ENCODE results near the gene KCNRG.

KCNRG gene

DNA sequence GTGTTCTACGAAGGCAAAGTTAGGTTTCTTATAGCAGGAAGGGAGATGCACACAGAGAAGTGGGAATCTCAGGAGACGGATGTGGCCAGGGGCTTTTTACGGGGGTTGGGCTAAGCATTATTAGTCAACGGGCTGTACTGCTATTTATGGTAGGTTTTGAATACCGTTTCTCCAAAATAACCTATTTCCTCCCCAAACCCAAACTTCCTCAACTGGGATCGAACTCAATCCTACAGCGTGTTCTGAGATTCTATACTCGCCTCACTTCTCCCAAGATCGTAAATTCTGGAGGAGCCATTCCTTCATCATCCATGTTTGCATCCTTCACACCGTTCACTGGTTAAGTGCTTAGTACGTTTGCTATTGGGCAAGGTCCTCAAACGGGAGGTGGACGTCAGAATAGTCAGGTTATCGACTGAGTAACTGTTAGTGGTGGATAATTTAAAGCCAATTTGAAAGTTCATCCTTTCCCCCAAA lies 19.6 kb upstream of the KCNRG start:
- Histone ChIP-seq H3K9ac (ENCODE audit: low read length) (peak overlapping the region; percentile 95), H3K36me3 (ENCODE audit: control insufficient read depth in 1 of 2, insufficient read depth in 2 of 2, low read depth in 1 of 2, low read length in 2 of 2) (peaks cover 8 to 57% of the 10 kb centered on the region in 2 experiments), H3K4me3 (ENCODE audit: insufficient read depth in 1 of 2, low read depth in 1 of 2, low read length in 2 of 2) (peak overlapping the region in 1 of 2 experiments; percentile 80), H4K91ac (ENCODE audit: low read length) (no peak overlapping the region), H2AK5ac (ENCODE audit: low read length, severe bottlenecking) (peak overlapping the region; percentile 53), H3K27me3 (ENCODE audit: control insufficient read depth in 1 of 2, insufficient read depth in 1 of 2, low read length in 2 of 2) (no peaks in the 10 kb centered on the region), H3K9me3 (ENCODE audit: control insufficient read depth, low read length) (no peaks in the 10 kb centered on the region), H4K8ac (ENCODE audit: low read length) (no peak overlapping the region), H3K4me1 (ENCODE audit: control insufficient read depth, insufficient read depth, low read depth, low read length) (peaks cover 5% of the 10 kb centered on the region), H2BK12ac (ENCODE audit: low read length in 2 of 2) (peak overlapping the region in 1 of 2 experiments; percentile 70), H3K27ac (ENCODE audit: low read length, poor library complexity, severe bottlenecking) (peak overlapping the region; percentile 89), H2BK120ac (ENCODE audit: low read depth, low read length) (peak overlapping the region; percentile 89), H3K79me1 (replicated peaks; ENCODE audit: low read length, poor library complexity, severe bottlenecking) (peaks cover 1% of the 10 kb centered on the region), H2BK15ac (ENCODE audit: low read depth, poor library complexity, severe bottlenecking) (no peak overlapping the region), H3K14ac (ENCODE audit: low read length in 2 of 2) (no peak overlapping the region), H3K18ac (ENCODE audit: low read depth in 1 of 2, low read length in 2 of 2) (peak overlapping the region in 1 of 2 experiments; percentile 80), H3K4ac (ENCODE audit: low read depth in 1 of 2, low read length in 2 of 2) (peak overlapping the region in 1 of 2 experiments; percentile 83), H2AFZ (ENCODE audit: low read depth, low read length) (no peak overlapping the region), H2BK5ac (ENCODE audit: low read depth, low read length, poor library complexity, severe bottlenecking) (no peak overlapping the region), H3K23ac (ENCODE audit: low read length in 2 of 2) (no peak overlapping the region), H3K4me2 (ENCODE audit: low read length, poor library complexity, severe bottlenecking) (peak overlapping the region; percentile 69)
- 73% methylated on average over 7 of the region's 14 CpGs for WGBS
- DNase-seq: peak; percentile 29

DNA sequence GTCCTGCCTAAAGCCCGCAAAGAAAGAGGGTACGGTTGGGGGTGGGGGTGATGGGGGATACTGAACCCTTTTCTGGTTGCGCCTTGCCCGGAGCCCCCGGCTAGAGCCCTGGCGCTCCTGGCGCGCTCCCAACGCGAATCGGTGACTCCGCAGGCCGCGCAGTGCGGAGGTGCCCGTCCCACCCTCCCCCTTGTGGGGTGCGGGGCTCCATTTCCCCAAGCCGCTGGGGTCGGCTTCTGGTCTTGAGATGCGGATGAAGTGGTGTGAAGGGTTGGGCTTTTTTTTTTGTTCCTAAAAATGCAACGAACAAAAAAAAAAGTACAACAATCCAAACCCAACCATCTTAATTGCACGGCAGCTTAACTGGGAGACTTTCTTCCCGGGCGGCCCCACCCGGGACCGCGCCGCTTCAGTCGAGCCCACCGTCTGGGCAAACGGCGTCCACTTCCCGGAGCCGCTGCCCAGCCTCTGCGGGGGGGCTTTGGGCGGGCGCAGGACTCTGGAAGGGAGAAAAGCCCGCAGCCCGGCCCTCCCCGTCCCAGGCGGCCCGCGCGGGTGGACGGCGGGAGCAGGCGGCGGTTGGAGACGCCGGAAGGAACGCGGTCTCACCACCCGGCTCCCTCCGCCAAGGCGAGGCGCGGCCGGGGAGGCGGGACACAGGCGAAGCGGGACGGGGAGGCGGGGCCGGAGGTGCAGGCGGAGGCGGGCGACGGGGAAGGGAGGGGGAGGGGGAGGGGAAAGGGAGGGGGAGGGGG lies 18.9 kb upstream of the KCNRG start:
- DNase-seq: peak; percentile 94
- no peak overlapping the region for H3K23ac ChIP-seq (ENCODE audit: low read length in 2 of 2)
- H3K9me3 ChIP-seq (ENCODE audit: control insufficient read depth, low read length): no peaks in the 10 kb centered on the region
- H3K36me3 ChIP-seq (ENCODE audit: control insufficient read depth in 1 of 2, insufficient read depth in 2 of 2, low read depth in 1 of 2, low read length in 2 of 2): peaks cover 8 to 57% of the 10 kb centered on the region in 2 experiments
- H2AFZ ChIP-seq (ENCODE audit: low read depth, low read length): no peak overlapping the region
- H3K27ac ChIP-seq (ENCODE audit: low read length, poor library complexity, severe bottlenecking): peak overlapping the region; percentile 89
- peak overlapping the region in 1 of 2 experiments; percentile 6 for H2BK12ac ChIP-seq (ENCODE audit: low read length in 2 of 2)
- H3K27me3 ChIP-seq (ENCODE audit: control insufficient read depth in 1 of 2, insufficient read depth in 1 of 2, low read length in 2 of 2): no peaks in the 10 kb centered on the region
- peak overlapping the region; percentile 53 for H2AK5ac ChIP-seq (ENCODE audit: low read length, severe bottlenecking)
- peak overlapping the region; percentile 84 for H2BK5ac ChIP-seq (ENCODE audit: low read depth, low read length, poor library complexity, severe bottlenecking)
- WGBS: 0% methylated on average over 21 of the region's 68 CpGs
- peak overlapping the region in 1 of 2 experiments; percentile 68 for H3K14ac ChIP-seq (ENCODE audit: low read length in 2 of 2)
- H3K79me1 ChIP-seq (replicated peaks; ENCODE audit: low read length, poor library complexity, severe bottlenecking): peaks cover 1% of the 10 kb centered on the region
- peak overlapping the region; percentile 95 for H3K9ac ChIP-seq (ENCODE audit: low read length)
- H3K4me3 ChIP-seq (ENCODE audit: insufficient read depth in 1 of 2, low read depth in 1 of 2, low read length in 2 of 2): peak overlapping the region; percentile 70 to 80
- peak overlapping the region; percentile 83 for H4K91ac ChIP-seq (ENCODE audit: low read length)
- peak overlapping the region; percentile 96 for H4K8ac ChIP-seq (ENCODE audit: low read length)
- peaks cover 5% of the 10 kb centered on the region for H3K4me1 ChIP-seq (ENCODE audit: control insufficient read depth, insufficient read depth, low read depth, low read length)
- no peak overlapping the region for H2BK15ac ChIP-seq (ENCODE audit: low read depth, poor library complexity, severe bottlenecking)
- peak overlapping the region; percentile 69 for H3K4me2 ChIP-seq (ENCODE audit: low read length, poor library complexity, severe bottlenecking)
- H2BK120ac ChIP-seq (ENCODE audit: low read depth, low read length): peak overlapping the region; percentile 89
- H3K4ac ChIP-seq (ENCODE audit: low read depth in 1 of 2, low read length in 2 of 2): peak overlapping the region; percentile 60 to 83
- peak overlapping the region; percentile 61 to 98 for H3K18ac ChIP-seq (ENCODE audit: low read depth in 1 of 2, low read length in 2 of 2)

DNA sequence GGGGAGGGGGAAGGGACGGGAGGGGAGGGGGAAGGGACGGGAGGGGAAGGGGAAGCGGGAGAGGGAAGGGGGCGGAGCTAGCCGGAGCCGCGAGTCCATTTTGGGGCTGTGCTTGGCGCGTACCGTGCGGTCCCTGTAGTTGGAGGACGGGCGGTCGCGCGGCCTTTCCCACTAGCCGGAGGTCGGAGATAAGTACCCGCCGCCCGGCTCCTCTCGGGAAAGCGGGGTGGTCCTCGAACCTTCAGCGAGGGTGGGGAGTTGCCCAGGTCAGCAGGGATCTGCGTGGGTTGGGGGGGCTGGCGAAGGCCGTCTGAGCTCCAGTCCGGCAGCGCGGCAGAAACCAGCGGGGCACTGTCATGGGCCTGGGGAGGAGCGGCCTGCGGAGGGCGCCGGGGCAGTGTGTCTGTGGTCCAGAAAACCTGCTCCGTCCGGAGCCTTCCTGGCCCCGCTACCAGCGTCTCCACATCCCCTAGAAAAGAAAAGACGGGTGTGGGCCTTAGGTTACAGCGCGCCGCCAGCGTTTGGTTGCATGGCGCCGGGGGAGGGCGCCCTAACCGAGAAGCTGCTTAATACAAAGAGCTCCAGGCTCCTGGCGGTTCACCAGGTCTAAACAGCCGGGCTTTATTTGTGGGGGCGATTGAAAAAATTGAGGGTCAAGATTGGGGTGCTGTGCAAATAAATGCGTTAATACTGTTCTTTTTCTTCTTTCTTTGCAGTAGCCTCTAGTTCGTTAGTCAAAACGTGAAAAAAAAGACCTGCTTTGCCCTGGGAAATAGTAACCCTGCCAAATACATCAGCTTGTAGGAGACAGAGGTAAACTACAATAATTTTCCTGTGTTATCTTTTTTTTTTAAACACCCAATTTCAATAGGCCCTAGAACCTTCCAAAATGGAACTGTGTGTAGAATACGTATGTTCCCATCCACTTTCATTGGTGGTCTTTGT lies 18.0 kb upstream of the KCNRG start, which contains the start of gene TRIM13:
TSS of gene TRIM13 (plus strand) at position 92 of the 945 bp plus-strand sequence. CDS start 14,899 bp downstream, outside the sequence.
- H3K4me1 ChIP-seq (ENCODE audit: control insufficient read depth, insufficient read depth, low read depth, low read length): peaks cover 8% of the 10 kb centered on the region
- peak within 1 kb of the TSS; percentile 93 for H2AFZ ChIP-seq (ENCODE audit: low read depth, low read length)
- H3K4me3 ChIP-seq (ENCODE audit: insufficient read depth in 1 of 2, low read depth in 1 of 2, low read length in 2 of 2): peak within 1 kb of the TSS; percentile 85 to 87
- peak within 1 kb of the TSS; percentile 84 for H2BK5ac ChIP-seq (ENCODE audit: low read depth, low read length, poor library complexity, severe bottlenecking)
- H3K27me3 ChIP-seq (ENCODE audit: control insufficient read depth in 1 of 2, insufficient read depth in 1 of 2, low read length in 2 of 2): no peaks in the 10 kb centered on the region
- peak within 1 kb of the TSS; percentile 95 for H3K27ac ChIP-seq (ENCODE audit: low read length, poor library complexity, severe bottlenecking)
- peak within 1 kb of the TSS; percentile 69 for H3K4me2 ChIP-seq (ENCODE audit: low read length, poor library complexity, severe bottlenecking)
- H4K91ac ChIP-seq (ENCODE audit: low read length): peak within 1 kb of the TSS; percentile 83
- peak within 1 kb of the TSS; percentile 100 for H2BK15ac ChIP-seq (ENCODE audit: low read depth, poor library complexity, severe bottlenecking)
- H4K8ac ChIP-seq (ENCODE audit: low read length): peak within 1 kb of the TSS; percentile 97
- DNase-seq: peak; percentile 93
- peak within 1 kb of the TSS in 1 of 2 experiments; percentile 98 for H3K14ac ChIP-seq (ENCODE audit: low read length in 2 of 2)
- peak within 1 kb of the TSS; percentile 89 for H2BK120ac ChIP-seq (ENCODE audit: low read depth, low read length)
- peak within 1 kb of the TSS; percentile 53 for H2AK5ac ChIP-seq (ENCODE audit: low read length, severe bottlenecking)
- H3K9ac ChIP-seq (ENCODE audit: low read length): peak within 1 kb of the TSS; percentile 98
- peak within 1 kb of the TSS in 1 of 2 experiments; percentile 89 for H3K23ac ChIP-seq (ENCODE audit: low read length in 2 of 2)
- peaks cover 12 to 60% of the 10 kb centered on the region in 2 experiments for H3K36me3 ChIP-seq (ENCODE audit: control insufficient read depth in 1 of 2, insufficient read depth in 2 of 2, low read depth in 1 of 2, low read length in 2 of 2)
- H3K9me3 ChIP-seq (ENCODE audit: control insufficient read depth, low read length): no peaks in the 10 kb centered on the region
- peak within 1 kb of the TSS; percentile 83 to 96 for H3K4ac ChIP-seq (ENCODE audit: low read depth in 1 of 2, low read length in 2 of 2)
- peaks cover 1% of the 10 kb centered on the region for H3K79me1 ChIP-seq (replicated peaks; ENCODE audit: low read length, poor library complexity, severe bottlenecking)
- WGBS: under 1% methylated on average over 44 of the region's 56 CpGs
- H2BK12ac ChIP-seq (ENCODE audit: low read length in 2 of 2): peak within 1 kb of the TSS in 1 of 2 experiments; percentile 71
- peak within 1 kb of the TSS; percentile 90 to 98 for H3K18ac ChIP-seq (ENCODE audit: low read depth in 1 of 2, low read length in 2 of 2)

Data from mesenchymal stem cell (in vitro differentiated cells and primary cell).